K562 (cell line): ENCODE measurements around the gene LZTR1. TPM values are rescaled to one million over a fixed set of nuclear protein-coding genes. Genes with fewer than 3 reads are reported as not detected.
A peak's percentile ranks its signal among the peaks of the same experiment; 100 is the strongest.

Experiments used
- CHD4 ChIP-seq: fragments of 200-600 bp; sonication (generic); IDR thresholded peaks from 3 replicates; pipeline ENCODE4 v1.6.1; 2012; ENCODE audit warnings: low read depth, mild to moderate bottlenecking, mixed read lengths, low read length, inconsistent platforms; ENCODE audit not compliant: insufficient read depth, insufficient replicate concordance, poor library complexity, severe bottlenecking
- CREB1 ChIP-seq, 2 experiments: sonication (generic) in 1 of 2; formaldehyde crosslinking in 1 of 2; IDR thresholded peaks; 2 replicates each; pipeline versions ENCODE4 v1.6.1 to v1.8.0; 2012 to 2022; ENCODE audit warnings: inconsistent platforms in 1 of 2, mild to moderate bottlenecking in 1 of 2, missing genetic modification reagents in 1 of 2, moderate library complexity in 1 of 2
- EP300 ChIP-seq: IDR thresholded peaks from 2 replicates; pipeline ENCODE4 v1.6.1; 2012; ENCODE audit warnings: low read length, improper control_type of control experiment
- ETV6 ChIP-seq, 3 experiments: fragments of 150-350 bp in 1 of 3; sonication (generic) in 1 of 3; formaldehyde crosslinking in 1 of 3; IDR thresholded peaks; 2 replicates each; pipeline versions ENCODE4 v1.6.1 to v1.8.0; 2014 to 2022; ENCODE audit warnings: borderline replicate concordance in 2 of 3, low read depth in 2 of 3, antibody characterized with exemption in 1 of 3, low read length in 1 of 3, mild to moderate bottlenecking in 1 of 3, missing genetic modification reagents in 1 of 3
- FUS ChIP-seq: fragments of 200-400 bp; formaldehyde crosslinking; optimal IDR thresholded peaks from 2 replicates; pipeline ENCODE3; 2017; ENCODE audit warnings: low read depth, low read length
- ILK ChIP-seq: fragments of 450-650 bp; IDR thresholded peaks from 2 replicates; pipeline ENCODE4 v1.6.1; 2016; ENCODE audit warnings: missing genetic modification characterization, low read depth, mild to moderate bottlenecking, missing compliant biosample characterization, moderate library complexity, borderline replicate concordance
- RFX7 ChIP-seq: fragments of 250-450 bp; sonication (Bioruptor Pico); IDR thresholded peaks from 2 replicates; pipeline ENCODE4 v1.5.1; 2021; ENCODE audit warnings: mild to moderate bottlenecking
- SREBF2 ChIP-seq: sonication (generic); formaldehyde crosslinking; IDR thresholded peaks from 2 replicates; pipeline ENCODE4 v1.4.0; 2020; ENCODE audit warnings: mild to moderate bottlenecking, missing genetic modification reagents
- polyA plus RNA-seq, 8 experiments: library from polyadenylated mRNA; depleted of rRNA in 4 of 8; stranded (reverse) in 5 of 8; unstranded in 3 of 8; fragments of >200 nt; fragmentation: Nextera tagmentation in 2 of 8; fragmentation: Illumina TruSeq in 1 of 8; extraction: Ambion mirVana in 2 of 8; extraction: Trizol in 1 of 8; gene quantifications; 2 replicates each; pipeline versions ENCODE4 v1.2.1 to v1.2.3, GENCODE V29; 2011 to 2014; ENCODE audit warnings: inconsistent platforms in 1 of 8, missing spikeins in 1 of 8
- total RNA-seq, 7 experiments: library from RNA; depleted of rRNA in 6 of 7; stranded (reverse); fragments of >200 nt in 6 of 7; fragmentation: Illumina TruSeq in 2 of 7; extraction: Trizol in 2 of 7; gene quantifications; 2 replicates each; pipeline versions ENCODE4 v1.2.1 to v1.2.3, GENCODE V29; 2011 to 2021; ENCODE audit warnings: low replicate concordance in 1 of 7
- TF ChIP-seq, protein P1 (sequence below): sonication (generic); formaldehyde crosslinking; IDR thresholded peaks from 2 replicates; pipeline ENCODE4 v1.8.0; 2022; ENCODE audit warnings: mild to moderate bottlenecking, missing genetic modification reagents
- TF ChIP-seq, protein P2 (sequence below), 2 experiments: fragments of 450-650 bp; conservative IDR thresholded peaks; 2 replicates each; pipeline ENCODE4 v1.6.1; 2017; ENCODE audit warnings: mild to moderate bottlenecking in 2 of 2, moderate library complexity in 2 of 2
- TF ChIP-seq, protein P3 (sequence below): fragments of 450-650 bp; IDR thresholded peaks from 2 replicates; pipeline ENCODE4 v1.6.1; 2016; ENCODE audit warnings: borderline replicate concordance
- TF ChIP-seq, protein P4 (sequence below): fragments of 450-650 bp; formaldehyde crosslinking; IDR thresholded peaks from 2 replicates; pipeline ENCODE4 v1.4.0; 2020; ENCODE audit warnings: mild to moderate bottlenecking, moderate library complexity

Gene LZTR1
- total and polyA plus RNA-seq, 9 of the 15 experiments (the other 6 are each of a cell fraction or from before 2014, with no cell fraction given) = 2.2 to 135 (median 63.0) TPM

DNA sequence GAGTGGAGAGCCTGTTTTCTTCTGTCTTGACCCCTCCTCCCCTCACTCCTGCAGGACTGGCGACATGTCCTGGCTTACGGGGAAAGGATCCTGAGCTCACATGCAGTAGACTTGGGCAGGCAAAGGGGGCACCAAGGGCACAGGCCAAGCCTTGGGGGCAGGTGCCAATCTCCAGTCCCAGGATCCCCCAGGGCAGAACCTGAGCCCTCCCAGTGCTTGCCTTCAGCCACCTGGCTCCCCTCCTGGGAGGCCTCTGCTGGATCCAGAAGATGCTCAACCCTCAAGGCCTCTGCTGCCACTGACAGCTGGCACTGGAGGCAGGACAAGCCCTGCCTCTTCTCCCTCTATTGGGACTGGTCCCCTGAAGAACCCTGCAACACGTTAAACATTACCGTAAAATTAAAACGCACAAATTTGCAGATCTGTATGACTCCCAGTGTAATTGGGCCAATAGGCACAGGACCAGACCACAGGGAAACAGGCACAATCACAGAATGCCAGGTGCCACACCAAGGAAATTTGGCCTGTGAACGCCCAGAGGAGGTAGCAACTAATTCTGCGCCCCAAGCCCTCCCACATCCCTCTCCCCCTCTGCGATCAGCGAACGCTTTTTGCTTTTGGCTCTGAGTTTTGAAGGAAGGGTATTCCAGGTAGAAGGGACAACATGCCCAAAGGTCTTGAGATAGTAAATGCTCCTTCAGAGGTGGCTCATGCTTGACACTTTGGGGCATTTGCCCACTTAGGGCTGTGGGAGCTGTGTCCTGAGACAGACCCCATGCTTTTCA is 967 bp upstream of the LZTR1 start (continued):
- no peak for TF ChIP-seq FUS
- TF ChIP-seq, protein P1, sequence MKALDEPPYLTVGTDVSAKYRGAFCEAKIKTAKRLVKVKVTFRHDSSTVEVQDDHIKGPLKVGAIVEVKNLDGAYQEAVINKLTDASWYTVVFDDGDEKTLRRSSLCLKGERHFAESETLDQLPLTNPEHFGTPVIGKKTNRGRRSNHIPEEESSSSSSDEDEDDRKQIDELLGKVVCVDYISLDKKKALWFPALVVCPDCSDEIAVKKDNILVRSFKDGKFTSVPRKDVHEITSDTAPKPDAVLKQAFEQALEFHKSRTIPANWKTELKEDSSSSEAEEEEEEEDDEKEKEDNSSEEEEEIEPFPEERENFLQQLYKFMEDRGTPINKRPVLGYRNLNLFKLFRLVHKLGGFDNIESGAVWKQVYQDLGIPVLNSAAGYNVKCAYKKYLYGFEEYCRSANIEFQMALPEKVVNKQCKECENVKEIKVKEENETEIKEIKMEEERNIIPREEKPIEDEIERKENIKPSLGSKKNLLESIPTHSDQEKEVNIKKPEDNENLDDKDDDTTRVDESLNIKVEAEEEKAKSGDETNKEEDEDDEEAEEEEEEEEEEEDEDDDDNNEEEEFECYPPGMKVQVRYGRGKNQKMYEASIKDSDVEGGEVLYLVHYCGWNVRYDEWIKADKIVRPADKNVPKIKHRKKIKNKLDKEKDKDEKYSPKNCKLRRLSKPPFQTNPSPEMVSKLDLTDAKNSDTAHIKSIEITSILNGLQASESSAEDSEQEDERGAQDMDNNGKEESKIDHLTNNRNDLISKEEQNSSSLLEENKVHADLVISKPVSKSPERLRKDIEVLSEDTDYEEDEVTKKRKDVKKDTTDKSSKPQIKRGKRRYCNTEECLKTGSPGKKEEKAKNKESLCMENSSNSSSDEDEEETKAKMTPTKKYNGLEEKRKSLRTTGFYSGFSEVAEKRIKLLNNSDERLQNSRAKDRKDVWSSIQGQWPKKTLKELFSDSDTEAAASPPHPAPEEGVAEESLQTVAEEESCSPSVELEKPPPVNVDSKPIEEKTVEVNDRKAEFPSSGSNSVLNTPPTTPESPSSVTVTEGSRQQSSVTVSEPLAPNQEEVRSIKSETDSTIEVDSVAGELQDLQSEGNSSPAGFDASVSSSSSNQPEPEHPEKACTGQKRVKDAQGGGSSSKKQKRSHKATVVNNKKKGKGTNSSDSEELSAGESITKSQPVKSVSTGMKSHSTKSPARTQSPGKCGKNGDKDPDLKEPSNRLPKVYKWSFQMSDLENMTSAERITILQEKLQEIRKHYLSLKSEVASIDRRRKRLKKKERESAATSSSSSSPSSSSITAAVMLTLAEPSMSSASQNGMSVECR (CRISPR knock-in tag) = no peak
- no peak for TF ChIP-seq SREBF2 (CRISPR knock-in tag)
- no peak for TF ChIP-seq ILK
- no peak for TF ChIP-seq EP300
- TF ChIP-seq, protein P2, sequence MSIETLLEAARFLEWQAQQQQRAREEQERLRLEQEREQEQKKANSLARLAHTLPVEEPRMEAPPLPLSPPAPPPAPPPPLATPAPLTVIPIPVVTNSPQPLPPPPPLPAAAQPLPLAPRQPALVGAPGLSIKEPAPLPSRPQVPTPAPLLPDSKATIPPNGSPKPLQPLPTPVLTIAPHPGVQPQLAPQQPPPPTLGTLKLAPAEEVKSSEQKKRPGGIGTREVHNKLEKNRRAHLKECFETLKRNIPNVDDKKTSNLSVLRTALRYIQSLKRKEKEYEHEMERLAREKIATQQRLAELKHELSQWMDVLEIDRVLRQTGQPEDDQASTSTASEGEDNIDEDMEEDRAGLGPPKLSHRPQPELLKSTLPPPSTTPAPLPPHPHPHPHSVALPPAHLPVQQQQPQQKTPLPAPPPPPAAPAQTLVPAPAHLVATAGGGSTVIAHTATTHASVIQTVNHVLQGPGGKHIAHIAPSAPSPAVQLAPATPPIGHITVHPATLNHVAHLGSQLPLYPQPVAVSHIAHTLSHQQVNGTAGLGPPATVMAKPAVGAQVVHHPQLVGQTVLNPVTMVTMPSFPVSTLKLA (conservative IDR thresholded peaks at IDR 0.05) = no peak
- no peak for TF ChIP-seq ETV6 (IDR thresholded peaks at IDR 0.05; ENCODE audit: borderline replicate concordance in 1 of 2, low read depth in 2 of 2, low read length in 1 of 2)
- no peak for TF ChIP-seq ETV6 (CRISPR knock-in tag; IDR thresholded peaks at IDR 0.05; ENCODE audit: borderline replicate concordance)
- peak; percentile 71; the same call in 1 of the 2 replicates for TF ChIP-seq RFX7
- TF ChIP-seq CHD4 = peak; percentile 19
- TF ChIP-seq, protein P3, sequence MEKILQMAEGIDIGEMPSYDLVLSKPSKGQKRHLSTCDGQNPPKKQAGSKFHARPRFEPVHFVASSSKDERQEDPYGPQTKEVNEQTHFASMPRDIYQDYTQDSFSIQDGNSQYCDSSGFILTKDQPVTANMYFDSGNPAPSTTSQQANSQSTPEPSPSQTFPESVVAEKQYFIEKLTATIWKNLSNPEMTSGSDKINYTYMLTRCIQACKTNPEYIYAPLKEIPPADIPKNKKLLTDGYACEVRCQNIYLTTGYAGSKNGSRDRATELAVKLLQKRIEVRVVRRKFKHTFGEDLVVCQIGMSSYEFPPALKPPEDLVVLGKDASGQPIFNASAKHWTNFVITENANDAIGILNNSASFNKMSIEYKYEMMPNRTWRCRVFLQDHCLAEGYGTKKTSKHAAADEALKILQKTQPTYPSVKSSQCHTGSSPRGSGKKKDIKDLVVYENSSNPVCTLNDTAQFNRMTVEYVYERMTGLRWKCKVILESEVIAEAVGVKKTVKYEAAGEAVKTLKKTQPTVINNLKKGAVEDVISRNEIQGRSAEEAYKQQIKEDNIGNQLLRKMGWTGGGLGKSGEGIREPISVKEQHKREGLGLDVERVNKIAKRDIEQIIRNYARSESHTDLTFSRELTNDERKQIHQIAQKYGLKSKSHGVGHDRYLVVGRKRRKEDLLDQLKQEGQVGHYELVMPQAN = no peak
- no peak for TF ChIP-seq CREB1 (IDR thresholded peaks at IDR 0.05)
- no peak for TF ChIP-seq CREB1 (CRISPR knock-in tag; IDR thresholded peaks at IDR 0.05)
- TF ChIP-seq, protein P4, sequence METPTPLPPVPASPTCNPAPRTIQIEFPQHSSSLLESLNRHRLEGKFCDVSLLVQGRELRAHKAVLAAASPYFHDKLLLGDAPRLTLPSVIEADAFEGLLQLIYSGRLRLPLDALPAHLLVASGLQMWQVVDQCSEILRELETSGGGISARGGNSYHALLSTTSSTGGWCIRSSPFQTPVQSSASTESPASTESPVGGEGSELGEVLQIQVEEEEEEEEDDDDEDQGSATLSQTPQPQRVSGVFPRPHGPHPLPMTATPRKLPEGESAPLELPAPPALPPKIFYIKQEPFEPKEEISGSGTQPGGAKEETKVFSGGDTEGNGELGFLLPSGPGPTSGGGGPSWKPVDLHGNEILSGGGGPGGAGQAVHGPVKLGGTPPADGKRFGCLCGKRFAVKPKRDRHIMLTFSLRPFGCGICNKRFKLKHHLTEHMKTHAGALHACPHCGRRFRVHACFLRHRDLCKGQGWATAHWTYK = no peak
